CD4-positive, alpha-beta T cell treated with Interleukin-15 for 1 hour (primary cell): Measurements from ENCODE around the gene JMJD7.
"Not testable (repeated sequence)": the region's sequence is repeated elsewhere in the genome, so short reads cannot be mapped to it uniquely, and the experiment has no call there.

Experiments
- DNase-seq: peaks from one replicate; pipeline ENCODE4 v3.0.0-alpha.2; 2020

The JMJD7 gene

GRCh38 chr15:41823502-41823901 lies 4.4 kb upstream of the JMJD7 start:
- DNase-seq: no peak

GRCh38 chr15:41824062-41824745 lies 3.7 kb upstream of the JMJD7 start:
- DNase-seq: no peak

GRCh38 chr15:41825145-41825544 lies 2.7 kb upstream of the JMJD7 start:
- DNase-seq: no peak

DNA sequence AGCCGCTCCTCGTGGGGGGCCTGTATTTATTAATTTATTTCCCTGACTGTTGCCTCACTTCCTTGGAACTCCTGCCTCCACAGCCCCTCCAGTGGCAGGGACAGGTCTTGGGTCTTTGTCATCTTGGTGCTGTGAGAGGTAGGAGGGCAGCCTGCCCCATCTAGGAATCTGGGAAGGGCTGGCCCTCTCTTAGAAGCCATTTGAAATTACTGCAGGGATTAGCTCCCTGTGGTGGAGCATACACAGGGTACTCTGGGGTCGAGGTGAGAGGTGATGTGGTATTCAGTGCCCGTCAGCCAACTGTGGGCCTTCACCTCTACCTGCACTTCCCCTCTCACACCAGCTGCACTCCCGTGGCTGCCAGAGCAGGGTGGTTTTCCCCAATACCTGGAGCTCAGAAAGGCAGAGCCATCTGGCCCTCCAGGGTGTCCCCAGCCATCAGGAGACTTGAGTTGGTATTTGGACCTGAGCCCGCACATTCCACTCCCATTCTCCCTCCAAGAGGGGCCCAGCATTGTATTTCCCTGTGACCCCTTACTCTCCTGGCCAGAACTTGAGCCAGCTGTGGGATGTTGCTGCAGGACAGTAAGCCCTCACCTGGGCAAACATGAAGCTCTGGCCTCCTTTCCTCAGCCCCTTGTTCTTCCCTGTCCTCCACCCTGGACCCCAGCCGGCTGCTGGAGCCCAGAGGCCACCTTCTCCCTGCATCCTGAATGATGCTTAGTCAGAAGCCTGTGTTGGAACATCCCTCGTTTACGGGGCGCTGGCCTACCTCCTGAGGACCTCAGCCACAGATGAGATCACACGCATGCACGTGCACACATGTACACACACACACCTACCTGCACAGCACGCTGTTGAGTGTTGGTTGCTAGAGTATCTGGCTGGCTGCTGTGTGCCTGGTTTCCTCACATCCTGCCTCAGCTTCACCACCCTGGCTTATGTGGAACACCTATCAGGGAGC lies 2.0 kb upstream of the JMJD7 start:
- no peak for DNase-seq

DNA sequence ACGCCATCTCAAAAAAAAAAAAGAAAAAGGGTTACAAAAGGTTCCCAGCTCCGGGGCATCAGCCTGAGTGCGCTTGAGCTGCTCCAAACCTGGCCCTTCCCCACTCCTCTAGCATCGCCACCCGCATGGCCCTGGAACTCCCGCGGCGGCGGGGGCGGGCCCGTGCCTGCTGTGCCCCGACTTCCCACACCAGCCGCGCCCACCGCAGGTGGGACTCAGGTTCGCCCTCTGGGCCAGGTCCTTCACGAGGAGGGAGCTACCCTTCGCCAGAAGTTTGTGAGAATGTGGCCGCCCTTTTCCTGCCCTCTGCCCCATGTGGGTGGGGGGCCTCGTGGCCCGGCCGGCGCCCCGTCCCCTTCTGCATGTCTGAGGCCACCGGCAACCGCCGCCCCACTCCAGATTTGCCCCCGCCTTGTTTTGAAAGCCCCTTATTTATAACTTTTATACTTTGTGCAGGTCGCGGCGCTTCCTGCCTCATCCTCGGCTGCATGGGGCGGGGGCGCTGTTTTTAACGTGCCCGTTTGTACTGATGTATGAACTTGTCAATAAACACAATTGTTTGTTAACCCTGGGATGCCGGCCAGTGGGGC lies 507 bp upstream of the JMJD7 start:
- DNase-seq: no peak

- DNase-seq: no peak
Observed at GRCh38 chr15:41828807-41829141, 882 bp downstream of the JMJD7 start.

DNA sequence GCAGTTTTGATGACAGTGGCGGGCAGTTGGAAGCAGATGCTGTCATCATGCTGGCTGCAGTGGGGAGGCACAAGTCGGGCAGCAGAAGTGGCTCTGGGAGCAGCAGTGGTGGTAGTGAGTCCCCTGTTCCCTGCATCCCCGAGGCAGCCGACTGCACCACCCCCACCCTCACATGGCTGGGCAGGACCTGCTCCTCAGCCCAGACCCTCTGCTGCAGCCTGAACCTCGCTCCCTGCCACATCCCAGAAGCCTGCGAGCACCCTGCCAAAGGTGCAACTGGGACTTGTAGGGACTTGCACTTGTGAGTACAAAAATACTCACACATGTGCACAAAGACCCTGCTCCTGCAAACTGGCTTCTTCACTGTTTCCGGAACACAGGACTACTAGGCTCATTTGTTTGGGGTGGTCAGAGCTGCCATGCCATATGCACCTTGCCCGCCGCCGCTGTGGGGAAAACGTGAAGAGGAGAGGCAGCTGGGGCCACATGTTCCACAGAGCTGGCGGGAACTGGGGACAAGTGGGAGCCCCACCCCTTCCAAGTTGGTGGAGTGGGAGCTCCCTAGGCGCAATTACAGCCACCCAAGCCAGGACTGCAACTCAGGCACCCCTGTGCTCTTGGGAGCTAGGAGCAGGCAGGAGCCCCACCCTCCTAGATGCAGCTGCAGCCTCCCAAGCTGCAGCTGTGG lies 2.2 kb downstream of the JMJD7 start:
- no peak for DNase-seq

DNA sequence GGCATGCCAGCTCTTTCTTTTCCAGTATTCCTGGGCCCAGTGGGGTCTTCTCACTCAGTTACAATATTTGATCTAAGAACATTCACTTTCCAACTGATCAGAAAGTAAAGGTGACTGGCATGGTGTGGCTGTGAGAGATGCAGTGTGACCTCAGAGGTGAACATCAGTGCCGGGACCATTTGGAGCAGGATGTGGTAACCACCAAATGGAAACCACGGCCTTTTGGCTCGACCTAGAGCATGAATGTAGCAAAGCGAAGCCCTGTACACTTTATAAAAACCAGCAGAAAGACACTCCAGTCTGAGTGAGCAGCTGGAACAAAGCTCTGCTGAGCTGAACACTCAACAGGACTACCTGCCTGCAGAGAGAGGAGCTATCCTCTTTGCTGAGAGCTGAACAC lies 3.4 kb downstream of the JMJD7 start:
- not testable (repeated sequence) for DNase-seq

- no peak for DNase-seq
Observed at GRCh38 chr15:41832208-41832607, 4.3 kb downstream of the JMJD7 start.

DNA sequence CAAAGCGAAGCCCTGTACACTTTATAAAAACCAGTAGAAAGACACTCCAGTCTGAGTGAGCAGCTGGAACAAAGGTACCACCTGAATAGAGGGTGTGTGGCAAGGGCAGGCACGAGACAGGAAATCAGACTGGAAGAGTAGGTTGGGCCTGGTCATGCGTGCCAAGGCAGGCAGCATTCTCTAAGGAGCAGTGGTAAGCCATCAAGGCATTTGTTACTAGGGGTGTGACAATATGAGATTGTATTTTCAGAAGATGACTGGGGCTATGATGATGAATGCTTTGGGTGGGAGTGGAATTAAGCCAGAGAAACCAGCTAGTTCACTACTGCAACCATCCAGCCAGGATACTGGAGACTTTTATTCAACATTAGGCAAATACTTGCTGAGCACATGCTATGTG lies 5.0 kb downstream of the JMJD7 start:
- DNase-seq: no peak

- DNase-seq: no peak
Observed at GRCh38 chr15:41834096-41834495, 6.2 kb downstream of the JMJD7 start.

DNA sequence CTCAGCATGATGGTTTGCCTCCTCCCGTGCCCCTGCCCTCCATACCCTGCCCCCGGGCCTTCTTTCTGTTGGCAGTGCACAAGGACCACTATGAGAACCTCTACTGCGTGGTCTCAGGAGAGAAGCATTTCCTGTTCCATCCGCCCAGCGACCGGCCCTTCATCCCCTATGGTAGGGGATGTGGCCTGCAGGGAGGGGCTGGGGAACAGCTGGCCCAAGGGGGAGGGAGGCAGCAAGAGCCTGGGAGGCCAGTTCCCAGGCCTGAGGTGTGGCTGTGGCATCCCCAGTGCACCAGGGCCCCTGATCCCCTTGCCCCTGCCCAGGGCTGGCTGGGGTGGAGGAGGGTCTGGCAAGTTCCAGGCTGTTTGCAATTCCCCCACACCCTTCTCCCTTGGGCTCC lies 8.2 kb downstream of the JMJD7 start:
- no peak for DNase-seq

GRCh38 chr15:41836713-41837454 lies 9.0 kb downstream of the JMJD7 start:
- no peak for DNase-seq

DNA sequence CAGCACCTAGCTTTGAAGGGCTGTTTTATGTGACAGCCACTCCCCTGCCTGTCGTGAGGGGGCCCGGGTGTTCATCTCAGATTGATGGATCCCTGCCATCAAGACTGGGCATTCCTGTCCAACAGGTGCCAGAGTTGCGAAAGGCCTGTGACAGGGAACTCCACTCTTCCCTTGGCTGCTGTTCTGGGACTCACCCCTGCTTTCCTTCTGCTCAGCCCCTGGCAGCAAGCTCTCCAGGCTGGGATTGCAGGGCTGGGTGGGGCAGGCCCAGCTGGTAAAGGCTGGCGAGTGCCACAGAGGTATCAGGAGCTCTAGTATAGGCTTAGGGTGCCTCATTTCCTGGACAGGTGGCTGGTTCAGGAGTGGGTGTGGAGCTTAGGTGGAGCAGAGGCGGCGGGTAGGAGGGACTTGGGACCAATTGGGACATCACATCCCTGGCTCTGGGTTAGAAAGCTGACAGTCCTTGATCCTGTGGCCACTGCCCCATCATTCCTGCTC lies 10.6 kb downstream of the JMJD7 start, which contains the start of gene PLA2G4B:
TSS of gene PLA2G4B (plus strand) at position 448 of the 498 bp plus-strand sequence. CDS start 67 bp downstream, outside the sequence.
- DNase-seq: no peak

DNA sequence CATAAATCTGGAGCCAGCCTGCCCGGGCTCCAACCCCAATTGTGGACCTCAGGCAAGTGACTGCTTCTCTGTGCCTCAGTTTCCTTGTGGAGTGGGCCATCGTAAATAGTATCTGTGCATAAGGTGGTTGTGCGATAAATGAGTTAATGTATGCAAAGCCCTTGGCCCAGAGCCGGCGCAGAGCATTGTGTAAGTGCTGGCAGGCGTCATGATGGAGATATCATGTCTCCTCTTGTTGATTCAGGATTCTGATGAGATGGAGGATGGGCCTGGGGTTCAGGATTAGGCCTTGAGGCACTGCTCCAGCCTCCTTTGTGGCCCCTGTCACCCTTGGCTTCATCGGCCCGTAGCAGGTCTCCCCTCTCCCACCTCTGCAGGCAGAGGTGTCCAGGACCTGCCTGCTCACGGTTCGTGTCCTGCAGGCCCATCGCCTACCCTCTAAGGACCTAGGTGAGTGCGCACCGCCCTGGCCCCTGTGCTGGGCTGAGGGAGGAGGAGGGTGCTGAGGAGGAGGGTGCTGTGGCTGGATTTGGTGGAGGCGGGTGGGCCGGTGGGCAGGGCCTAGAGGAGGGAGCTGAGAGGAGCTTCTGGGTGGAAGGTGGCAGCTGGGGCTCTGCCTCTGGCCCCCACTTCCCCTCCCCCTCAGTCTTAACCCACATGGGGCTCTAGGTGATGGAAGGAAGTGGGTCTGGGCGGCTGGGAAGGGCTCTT lies 12.0 kb downstream of the JMJD7 start:
- no peak for DNase-seq

GRCh38 chr15:41840673-41841072 lies 12.8 kb downstream of the JMJD7 start:
- no peak for DNase-seq

GRCh38 chr15:41841131-41841530 lies 13.2 kb downstream of the JMJD7 start:
- no peak for DNase-seq

GRCh38 chr15:41842229-41842628 lies 14.3 kb downstream of the JMJD7 start:
- no peak for DNase-seq

- no peak for DNase-seq
Observed at GRCh38 chr15:41843571-41843970, 15.7 kb downstream of the JMJD7 start.

DNA sequence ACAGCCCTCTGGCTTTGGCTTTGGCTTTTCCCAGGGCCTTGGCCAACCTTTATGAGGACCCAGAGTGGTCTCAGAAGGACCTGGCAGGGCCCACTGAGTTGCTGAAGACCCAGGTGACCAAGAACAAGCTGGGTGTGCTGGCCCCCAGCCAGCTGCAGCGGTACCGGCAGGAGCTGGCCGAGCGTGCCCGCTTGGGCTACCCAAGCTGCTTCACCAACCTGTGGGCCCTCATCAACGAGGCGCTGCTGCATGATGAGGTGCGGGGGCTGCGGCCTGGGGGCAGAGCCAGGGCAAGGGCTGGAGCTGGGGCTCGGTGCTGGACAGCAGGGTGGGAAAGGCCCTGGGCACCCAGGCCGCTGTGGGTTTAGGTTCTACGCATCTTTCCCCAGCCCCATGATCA lies 16.9 kb downstream of the JMJD7 start:
- no peak for DNase-seq

- DNase-seq: no peak
Observed at GRCh38 chr15:41847206-41847605, 19.3 kb downstream of the JMJD7 start.

GRCh38 chr15:41847981-41848380 lies 20.1 kb downstream of the JMJD7 start:
- DNase-seq: no peak
